B cell (primary cell): ENCODE results near the gene ANK3. TPM values are rescaled to one million over a fixed set of nuclear protein-coding genes. Genes with fewer than 3 reads are reported as not detected.

Experiments
- ATAC-seq: fragments of 200-7000 bp; cut with Tn5 transposase; one replicate; pipeline ENCODE4 v1.10.0; 2021; ENCODE audit warnings: low read depth, mild to moderate bottlenecking, moderate number of reproducible peaks, moderate library complexity
- CTCF ChIA-PET: fragments of 350-600 bp; sonication (Branson Sonifier 250); formaldehyde crosslinking; loops from one replicate; lab custom pipeline; 2021; ENCODE audit warnings: antibody characterized with exemption, inconsistent platforms; lab: Charles Lee
- POLR2A ChIA-PET: fragments of 350-600 bp; sonication (Branson Sonifier 250); formaldehyde crosslinking; loops from one replicate; lab custom pipeline; 2021; ENCODE audit warnings: antibody characterized with exemption; lab: Charles Lee
- DNase-seq: peaks from one replicate; pipeline ENCODE4 v3.0.0; 2013
- H2AFZ ChIP-seq: 2 replicates; pipeline ENCODE4 v1.6.1; 2012; ENCODE audit warnings: mild to moderate bottlenecking, low read depth, low read length; ENCODE audit not compliant: insufficient read depth, poor library complexity, severe bottlenecking
- H3K27ac ChIP-seq, 2 donors: 1 replicate in 1 of 2; 2 replicates in 1 of 2; pipeline ENCODE4 v1.5.1; 2012 to 2013; ENCODE audit warnings: low read length in 2 of 2, mild to moderate bottlenecking in 2 of 2, moderate library complexity in 1 of 2
- H3K27me3 ChIP-seq, 4 experiments: fragments of 200-600 bp in 1 of 4; sonication (generic) in 1 of 4; replicated peaks in 1 of 4; 1 replicate in 2 of 4; 2 replicates in 2 of 4; pipeline versions ENCODE4 v1.6.1 to v1.7.0; 2013 to 2016; ENCODE audit warnings: low read length in 3 of 4, mild to moderate bottlenecking in 2 of 4, mixed read lengths in 1 of 4, moderate library complexity in 1 of 4; ENCODE audit not compliant: insufficient read depth in 4 of 4, control insufficient read depth in 3 of 4; ENCODE audit errors: control extremely low read depth in 1 of 4
- H3K36me3 ChIP-seq, 2 experiments: replicated peaks in 1 of 2; 1 replicate in 1 of 2; 2 replicates in 1 of 2; pipeline versions ENCODE4 v1.6.1 to v1.7.1; 2013; ENCODE audit warnings: low read length in 1 of 2; ENCODE audit not compliant: insufficient read depth in 2 of 2, control insufficient read depth in 1 of 2; ENCODE audit errors: control extremely low read depth in 1 of 2, extremely low read depth in 1 of 2
- H3K4me1 ChIP-seq, 2 donors: fragments of 200-600 bp in 1 of 2; sonication (generic) in 1 of 2; 1 replicate in 1 of 2; 2 replicates in 1 of 2; pipeline versions ENCODE4 v1.5.1 to v1.6.1; 2013 to 2017; ENCODE audit warnings: low read length in 2 of 2; ENCODE audit not compliant: control insufficient read depth in 2 of 2, insufficient read depth in 2 of 2
- H3K4me2 ChIP-seq: replicated peaks from 2 replicates; pipeline ENCODE3; 2012; ENCODE audit warnings: mild to moderate bottlenecking, low read depth, low read length; ENCODE audit not compliant: poor library complexity, severe bottlenecking
- H3K4me3 ChIP-seq, 5 experiments: fragments of 200-600 bp in 1 of 5; sonication (generic) in 1 of 5; 1 replicate in 3 of 5; 2 replicates in 2 of 5; pipeline versions ENCODE4 v1.5.1 to v1.7.0; 2011 to 2016; ENCODE audit warnings: low read length in 4 of 5, mild to moderate bottlenecking in 4 of 5, low read depth in 2 of 5, control low read depth in 1 of 5, moderate library complexity in 1 of 5; ENCODE audit not compliant: insufficient read depth in 1 of 5; ENCODE audit errors: control extremely low read depth in 1 of 5, extremely low read depth in 1 of 5
- H3K79me2 ChIP-seq: fragments of 200-600 bp; sonication (generic); one replicate; pipeline ENCODE4 v1.6.0; 2016; ENCODE audit warnings: low read length; ENCODE audit not compliant: control insufficient read depth, insufficient read depth
- H3K9ac ChIP-seq: fragments of 200-600 bp; sonication (generic); 2 replicates; pipeline ENCODE4 v1.6.1; 2017; ENCODE audit warnings: mild to moderate bottlenecking, low read length, moderate library complexity
- H3K9me3 ChIP-seq, 3 donors: one replicate each; pipeline versions ENCODE4 v1.6.1 to v1.7.1; 2013; ENCODE audit warnings: low read length in 2 of 3; ENCODE audit not compliant: control insufficient read depth in 2 of 3, insufficient read depth in 1 of 3; ENCODE audit errors: control extremely low read depth in 1 of 3
- H4K20me1 ChIP-seq: 2 replicates; pipeline ENCODE4 v1.6.0; 2012; ENCODE audit warnings: mild to moderate bottlenecking, low read length; ENCODE audit not compliant: insufficient read depth, control insufficient read depth, poor library complexity, severe bottlenecking
- H3K27ac Mint-ChIP-seq: one replicate; pipeline ENCODE4 v1.8.0; 2021; ENCODE audit warnings: mixed read lengths
- H3K27me3 Mint-ChIP-seq: one replicate; pipeline ENCODE4 v1.8.0; 2021; ENCODE audit warnings: mixed read lengths
- H3K4me1 Mint-ChIP-seq: one replicate; pipeline ENCODE4 v1.8.0; 2021; ENCODE audit warnings: mixed read lengths
- H3K4me3 Mint-ChIP-seq: one replicate; pipeline ENCODE4 v1.8.0; 2021; ENCODE audit warnings: mixed read lengths
- H3K9me3 Mint-ChIP-seq: one replicate; pipeline ENCODE4 v1.8.0; 2022; ENCODE audit warnings: mixed read lengths; ENCODE audit not compliant: insufficient read depth
- EZH2 ChIP-seq: IDR thresholded peaks from 2 replicates; pipeline ENCODE4 v1.6.1; 2012; ENCODE audit warnings: borderline replicate concordance, low read depth, mild to moderate bottlenecking, moderate library complexity, low read length; ENCODE audit not compliant: insufficient read depth, poor library complexity, severe bottlenecking
- WGBS: methylation state at CpG from one replicate; pipeline ENCODE4 v1.1.5; 2013; ENCODE audit warnings: missing lambda C conversion rate; ENCODE audit not compliant: insufficient coverage; 5-methylcytosine and 5-hydroxymethylcytosine counted together
- intact Hi-C: fragments of 100-400 bp; cut with micrococcal nuclease; formaldehyde crosslinking; loops from one replicate; pipeline ENCODE4 v1.10.0; 2022
- polyA plus RNA-seq: library from polyadenylated mRNA; depleted of rRNA; stranded (reverse); fragments of >200 nt; gene quantifications from 2 replicates; pipeline ENCODE4 v1.2.3, GENCODE V29; 2012
- total RNA-seq, 2 donors: library from RNA; stranded (reverse); fragments of 120-200 nt in 1 of 2; gene quantifications; 1 replicate in 1 of 2; 2 replicates in 1 of 2; pipeline versions ENCODE4 v1.2.3 to v1.2.4, GENCODE V29; 2013 to 2022
- TF ChIP-seq, protein P1 (sequence below): fragments of 200-600 bp; IDR thresholded peaks from one replicate; pipeline ENCODE4 v1.8.0; 2022; ENCODE audit warnings: antibody characterized with exemption, mild to moderate bottlenecking

The ANK3 gene
- total and polyA plus RNA-seq, 2 donors (not counting 1 experiment from before 2014, with no cell fraction given) = 4.9 to 21.6 TPM

DNA sequence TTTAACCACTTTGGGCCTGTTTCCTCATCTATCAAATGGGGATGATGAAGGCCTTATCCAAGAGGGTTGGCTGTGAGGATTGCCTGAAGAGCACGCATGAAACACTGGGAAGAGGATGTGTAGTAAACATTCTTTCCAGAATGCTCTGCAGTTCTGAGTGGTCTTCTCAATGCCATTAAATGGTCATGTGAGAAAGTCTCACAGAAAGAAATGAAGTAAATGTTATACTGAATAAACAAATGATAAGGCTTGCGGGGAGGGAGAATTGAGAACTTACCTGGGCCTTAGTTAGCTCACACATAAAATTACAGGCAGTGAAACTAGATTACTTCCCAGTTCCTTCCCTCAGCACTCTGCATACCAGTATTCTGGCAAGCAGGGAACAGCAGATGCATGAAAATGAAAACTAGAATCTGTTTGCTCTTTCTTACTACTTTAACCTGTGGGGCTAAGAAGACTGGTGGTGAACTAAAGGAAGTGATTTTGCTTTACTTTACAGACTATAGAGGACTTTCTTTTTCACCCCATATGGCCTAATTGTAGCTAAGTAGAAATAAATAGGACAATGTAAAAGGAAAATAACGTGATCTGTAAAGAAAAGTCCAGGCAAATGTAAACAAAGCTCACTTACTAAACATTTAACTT, 348.1 kb downstream of the ANK3 start:
- H3K4me3 Mint-ChIP-seq = no peak overlapping the region
- Histone ChIP-seq H3K4me3 (no peak overlapping the region), H4K20me1 (no peaks in the 10 kb centered on the region), H3K27ac (no peak overlapping the region), H3K36me3 (no peaks in the 10 kb centered on the region), H3K27me3 (no peaks in the 10 kb centered on the region), H3K79me2 (no peaks in the 10 kb centered on the region), H2AFZ (no peak overlapping the region), H3K4me2 (no peak overlapping the region), H3K9ac (no peak overlapping the region), H3K9me3 (no peaks in the 10 kb centered on the region), H3K4me1 (peaks cover 0 to 5% of the 10 kb centered on the region in 2 donors)
- WGBS = no CpG with 5 or more reads among the region's 3 CpGs
- ATAC-seq (no peak), DNase-seq (no peak)
- intact Hi-C loops = no loop called here
- H3K27me3 Mint-ChIP-seq = no peaks in the 10 kb centered on the region
- ChIA-PET CTCF (interaction anchor here (0.7 kb wide), 1 partner anchor 177 kb away, joined by 3 read pairs; no protein-coding TSS in a partner anchor), POLR2A (no interaction called here)
- H3K27ac Mint-ChIP-seq = no peak overlapping the region
- TF ChIP-seq EZH2 = no peak
- TF ChIP-seq, protein P1, sequence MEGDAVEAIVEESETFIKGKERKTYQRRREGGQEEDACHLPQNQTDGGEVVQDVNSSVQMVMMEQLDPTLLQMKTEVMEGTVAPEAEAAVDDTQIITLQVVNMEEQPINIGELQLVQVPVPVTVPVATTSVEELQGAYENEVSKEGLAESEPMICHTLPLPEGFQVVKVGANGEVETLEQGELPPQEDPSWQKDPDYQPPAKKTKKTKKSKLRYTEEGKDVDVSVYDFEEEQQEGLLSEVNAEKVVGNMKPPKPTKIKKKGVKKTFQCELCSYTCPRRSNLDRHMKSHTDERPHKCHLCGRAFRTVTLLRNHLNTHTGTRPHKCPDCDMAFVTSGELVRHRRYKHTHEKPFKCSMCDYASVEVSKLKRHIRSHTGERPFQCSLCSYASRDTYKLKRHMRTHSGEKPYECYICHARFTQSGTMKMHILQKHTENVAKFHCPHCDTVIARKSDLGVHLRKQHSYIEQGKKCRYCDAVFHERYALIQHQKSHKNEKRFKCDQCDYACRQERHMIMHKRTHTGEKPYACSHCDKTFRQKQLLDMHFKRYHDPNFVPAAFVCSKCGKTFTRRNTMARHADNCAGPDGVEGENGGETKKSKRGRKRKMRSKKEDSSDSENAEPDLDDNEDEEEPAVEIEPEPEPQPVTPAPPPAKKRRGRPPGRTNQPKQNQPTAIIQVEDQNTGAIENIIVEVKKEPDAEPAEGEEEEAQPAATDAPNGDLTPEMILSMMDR = no peak
- no peaks in the 10 kb centered on the region for H3K9me3 Mint-ChIP-seq
- H3K4me1 Mint-ChIP-seq = peaks cover 7% of the 10 kb centered on the region

DNA sequence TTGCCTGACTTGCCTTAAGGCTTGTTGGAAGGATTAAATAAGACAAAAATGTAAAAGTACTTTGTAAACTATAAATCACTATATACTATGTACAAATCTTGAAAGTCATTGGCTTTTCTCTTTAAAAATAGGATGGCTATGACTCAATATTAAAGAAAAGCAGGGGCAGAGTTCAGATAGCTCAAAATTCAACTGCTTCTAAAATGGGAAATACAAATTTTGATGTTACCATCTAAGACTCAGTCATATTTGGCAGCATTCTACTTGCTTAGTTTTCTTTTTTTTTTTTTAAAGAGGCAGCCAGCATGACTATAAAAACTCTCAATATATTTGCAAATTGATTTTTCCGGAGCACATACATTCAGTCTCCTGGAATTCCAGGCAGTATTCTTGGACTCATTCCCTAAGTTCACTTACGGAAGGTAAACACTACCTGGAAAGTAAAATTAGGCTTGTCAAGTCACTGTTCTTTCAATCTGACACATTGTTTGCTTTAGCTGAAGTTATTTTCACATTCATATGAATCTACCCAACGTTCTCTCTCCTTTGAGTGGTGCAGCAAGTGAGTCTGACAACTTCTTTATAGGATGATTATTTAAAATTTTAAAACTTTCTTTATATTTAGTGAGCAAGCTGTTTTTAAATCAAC, 349.5 kb downstream of the ANK3 start:
- H3K27ac Mint-ChIP-seq = no peak overlapping the region
- no peaks in the 10 kb centered on the region for H3K36me3 ChIP-seq
- H3K4me1 Mint-ChIP-seq = peaks cover 11% of the 10 kb centered on the region
- H3K4me2 ChIP-seq = no peak overlapping the region
- no peak overlapping the region for H2AFZ ChIP-seq
- POLR2A ChIA-PET = no interaction called here
- no peaks in the 10 kb centered on the region for H3K79me2 ChIP-seq
- no peaks in the 10 kb centered on the region for H4K20me1 ChIP-seq
- H3K27ac ChIP-seq = no peak overlapping the region
- DNase-seq (no peak), ATAC-seq (no peak)
- no peaks in the 10 kb centered on the region for H3K9me3 ChIP-seq
- no peaks in the 10 kb centered on the region for H3K27me3 Mint-ChIP-seq
- TF ChIP-seq EZH2 = no peak
- TF ChIP-seq, protein P1 = no peak
- intact Hi-C loops = no loop called here
- WGBS = 100% methylated on average over 1 of the region's 3 CpGs
- H3K9me3 Mint-ChIP-seq = no peaks in the 10 kb centered on the region
- no peaks in the 10 kb centered on the region for H3K27me3 ChIP-seq
- peaks cover 0 to 5% of the 10 kb centered on the region in 2 donors for H3K4me1 ChIP-seq
- H3K9ac ChIP-seq = no peak overlapping the region
- CTCF ChIA-PET = interaction anchor here (1.2 to 1.3 kb wide), 2 partner anchors 10 to 417 kb away, joined by 3 read pairs; no protein-coding TSS in a partner anchor
- no peak overlapping the region for H3K4me3 Mint-ChIP-seq
- no peak overlapping the region for H3K4me3 ChIP-seq
